ENCODE measurements around the gene GAGE12G. TPM values are rescaled to one million over a fixed set of nuclear protein-coding genes. Genes with fewer than 3 reads are reported as not detected.
"Not testable (repeated sequence)": the region's sequence is repeated elsewhere in the genome, so short reads cannot be mapped to it uniquely, and the experiment has no call there.

The GAGE12G gene
- not detected in 2 replicates for polyA plus RNA-seq (2014; cell fraction: cytosol; rRNA removed)
- polyA plus RNA-seq (2014; cell fraction: nucleus; rRNA removed) = not detected in 2 replicates

GRCh38 chrX:49570100-49570499, at the start of gene GAGE12G:
TSS of gene GAGE12G (plus strand) at chrX:49570400. CDS start at chrX:49571555, 1,155 bp downstream.
- DNase-seq (ENCODE audit: low spot score) = not testable (repeated sequence)

DNA sequence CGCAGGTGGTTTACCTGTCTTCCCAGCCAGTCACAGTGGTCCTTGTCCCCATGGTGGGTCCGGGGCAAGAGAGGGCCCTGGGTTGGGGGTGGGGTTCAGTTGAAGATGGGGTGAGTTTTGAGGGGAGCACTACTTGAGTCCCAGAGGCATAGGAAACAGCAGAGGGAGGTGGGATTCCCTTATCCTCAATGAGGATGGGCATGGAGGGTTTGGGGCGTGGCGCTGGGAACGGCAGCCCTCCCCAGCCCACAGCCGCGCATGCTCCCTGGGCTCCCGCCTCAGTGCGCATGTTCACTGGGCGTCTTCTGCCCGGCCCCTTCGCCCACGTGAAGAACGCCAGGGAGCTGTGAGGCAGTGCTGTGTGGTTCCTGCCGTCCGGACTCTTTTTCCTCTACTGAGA, 38.3 kb upstream of the GAGE12G start, which contains the start of gene GAGE12C:
TSS of gene GAGE12C (plus strand) at position 301 of the 400 bp plus-strand sequence. CDS start 1,155 bp downstream, outside the sequence.
- DNase-seq (ENCODE audit: low spot score) = not testable (repeated sequence)

GRCh38 chrX:49541433-49541832, 28.8 kb upstream of the GAGE12G start, which contains the start of gene GAGE12D:
TSS of gene GAGE12D (plus strand) at chrX:49541733. CDS start at chrX:49542888, 1,155 bp downstream.
- not testable (repeated sequence) for DNase-seq (ENCODE audit: low spot score)

DNA sequence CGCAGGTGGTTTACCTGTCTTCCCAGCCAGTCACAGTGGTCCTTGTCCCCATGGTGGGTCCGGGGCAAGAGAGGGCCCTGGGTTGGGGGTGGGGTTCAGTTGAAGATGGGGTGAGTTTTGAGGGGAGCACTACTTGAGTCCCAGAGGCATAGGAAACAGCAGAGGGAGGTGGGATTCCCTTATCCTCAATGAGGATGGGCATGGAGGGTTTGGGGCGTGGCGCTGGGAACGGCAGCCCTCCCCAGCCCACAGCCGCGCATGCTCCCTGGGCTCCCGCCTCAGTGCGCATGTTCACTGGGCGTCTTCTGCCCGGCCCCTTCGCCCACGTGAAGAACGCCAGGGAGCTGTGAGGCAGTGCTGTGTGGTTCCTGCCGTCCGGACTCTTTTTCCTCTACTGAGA, 19.2 kb upstream of the GAGE12G start, which contains the start of gene GAGE12E:
TSS of gene GAGE12E (plus strand) at position 301 of the 400 bp plus-strand sequence. CDS start 1,155 bp downstream, outside the sequence.
- not testable (repeated sequence) for DNase-seq (ENCODE audit: low spot score)

DNA sequence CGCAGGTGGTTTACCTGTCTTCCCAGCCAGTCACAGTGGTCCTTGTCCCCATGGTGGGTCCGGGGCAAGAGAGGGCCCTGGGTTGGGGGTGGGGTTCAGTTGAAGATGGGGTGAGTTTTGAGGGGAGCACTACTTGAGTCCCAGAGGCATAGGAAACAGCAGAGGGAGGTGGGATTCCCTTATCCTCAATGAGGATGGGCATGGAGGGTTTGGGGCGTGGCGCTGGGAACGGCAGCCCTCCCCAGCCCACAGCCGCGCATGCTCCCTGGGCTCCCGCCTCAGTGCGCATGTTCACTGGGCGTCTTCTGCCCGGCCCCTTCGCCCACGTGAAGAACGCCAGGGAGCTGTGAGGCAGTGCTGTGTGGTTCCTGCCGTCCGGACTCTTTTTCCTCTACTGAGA, 9.7 kb upstream of the GAGE12G start, which contains the start of gene GAGE12F:
TSS of gene GAGE12F (plus strand) at position 301 of the 400 bp plus-strand sequence. CDS start 1,155 bp downstream, outside the sequence.
- not testable (repeated sequence) for DNase-seq (ENCODE audit: low spot score)

DNA sequence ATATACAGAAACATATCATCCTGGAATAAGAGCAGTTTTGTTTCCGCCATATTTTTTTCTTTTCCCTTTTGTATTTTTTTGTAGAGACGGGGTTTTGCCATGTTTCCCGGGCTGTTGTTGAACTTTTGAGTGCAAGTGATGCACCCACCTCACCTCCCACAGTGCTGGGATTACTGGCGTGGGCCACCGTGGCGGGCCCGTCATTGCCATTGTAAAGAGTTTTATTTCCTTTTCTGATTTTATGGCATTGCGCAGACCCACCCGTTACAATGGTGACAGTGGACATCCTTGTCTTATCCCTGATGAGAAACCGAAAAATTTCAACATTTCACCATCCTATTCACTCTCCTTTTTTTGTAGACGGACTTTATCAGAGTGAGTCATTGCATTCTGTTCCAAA, 1.5 kb upstream of the GAGE12G start:
- not testable (repeated sequence) for DNase-seq (ENCODE audit: low spot score)

DNA sequence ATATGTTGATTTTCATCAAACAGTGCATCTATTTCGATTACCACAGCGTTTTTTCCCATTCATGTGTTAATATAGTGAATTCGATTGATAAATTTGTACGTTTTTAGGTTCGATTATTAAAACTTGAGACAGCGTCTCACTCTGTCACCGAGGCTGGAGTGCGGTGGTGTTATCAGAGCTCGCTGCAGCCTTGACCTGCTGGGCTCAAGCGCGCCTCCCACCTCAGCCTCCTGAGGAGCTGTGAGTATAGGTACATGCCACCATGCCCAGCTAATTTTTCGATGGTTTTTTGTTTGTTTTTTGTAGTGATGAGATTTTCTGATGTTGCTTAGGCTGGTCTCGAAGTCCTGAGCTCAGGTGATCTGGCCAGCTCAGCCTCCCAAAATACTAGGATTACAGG, 1.0 kb upstream of the GAGE12G start:
- not testable (repeated sequence) for DNase-seq (ENCODE audit: low spot score)

DNA sequence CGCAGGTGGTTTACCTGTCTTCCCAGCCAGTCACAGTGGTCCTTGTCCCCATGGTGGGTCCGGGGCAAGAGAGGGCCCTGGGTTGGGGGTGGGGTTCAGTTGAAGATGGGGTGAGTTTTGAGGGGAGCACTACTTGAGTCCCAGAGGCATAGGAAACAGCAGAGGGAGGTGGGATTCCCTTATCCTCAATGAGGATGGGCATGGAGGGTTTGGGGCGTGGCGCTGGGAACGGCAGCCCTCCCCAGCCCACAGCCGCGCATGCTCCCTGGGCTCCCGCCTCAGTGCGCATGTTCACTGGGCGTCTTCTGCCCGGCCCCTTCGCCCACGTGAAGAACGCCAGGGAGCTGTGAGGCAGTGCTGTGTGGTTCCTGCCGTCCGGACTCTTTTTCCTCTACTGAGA, 9.4 kb downstream of the GAGE12G start, which contains the start of gene GAGE12H:
TSS of gene GAGE12H (plus strand) at position 301 of the 400 bp plus-strand sequence. CDS start 1,155 bp downstream, outside the sequence.
- not testable (repeated sequence) for DNase-seq (ENCODE audit: low spot score)

- DNase-seq (ENCODE audit: low spot score) = not testable (repeated sequence)
Measured at GRCh38 chrX:49589196-49589595, 19.0 kb downstream of the GAGE12G start, which contains the start of gene GAGE2A. TSS of gene GAGE2A (plus strand) at chrX:49589496. CDS start at chrX:49590651, 1,155 bp downstream.

DNA sequence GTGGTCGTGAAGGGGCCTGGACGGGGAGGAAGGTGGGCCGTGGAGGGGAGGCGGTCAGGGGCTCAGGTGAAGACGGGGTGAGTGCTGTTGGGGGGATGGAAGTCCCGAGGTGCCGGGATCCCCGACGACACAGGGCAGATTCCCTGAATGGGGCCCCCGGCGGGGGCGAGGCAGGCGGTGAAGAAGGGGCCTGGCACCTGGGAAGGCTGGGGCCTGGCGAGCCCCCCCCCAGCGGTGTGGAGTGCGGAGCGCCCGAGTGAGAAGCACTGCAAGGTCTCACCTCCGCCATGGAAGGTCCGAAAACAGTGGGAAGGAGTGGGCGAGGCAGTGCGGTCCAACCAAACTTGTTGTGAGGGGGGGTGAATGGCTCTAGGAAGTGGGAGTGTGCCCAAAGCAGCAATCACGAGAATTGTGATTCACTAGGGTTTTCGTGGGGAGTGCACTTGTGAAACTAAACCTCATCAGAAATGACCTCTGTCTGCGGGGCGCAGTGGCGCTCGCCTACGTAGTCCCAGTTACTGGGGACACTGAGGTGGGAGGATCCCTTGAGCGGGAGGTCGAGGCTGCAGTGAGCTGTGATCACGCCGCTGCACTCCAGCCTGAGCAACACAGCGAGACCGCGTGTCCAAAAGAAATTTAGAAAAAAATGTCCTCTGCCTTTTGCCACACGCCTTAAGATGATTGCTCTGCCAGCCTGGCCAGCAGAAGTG, 19.7 kb downstream of the GAGE12G start:
- not testable (repeated sequence) for DNase-seq (ENCODE audit: low spot score)

GRCh38 chrX:49590488-49590887, 20.3 kb downstream of the GAGE12G start:
- not testable (repeated sequence) for DNase-seq (ENCODE audit: low spot score)

GRCh38 chrX:49598720-49599119, 28.5 kb downstream of the GAGE12G start, which contains the start of gene GAGE1:
TSS of gene GAGE1 (plus strand) at chrX:49599020. CDS start at chrX:49600175, 1,155 bp downstream.
- not testable (repeated sequence) for DNase-seq (ENCODE audit: low spot score)

DNA sequence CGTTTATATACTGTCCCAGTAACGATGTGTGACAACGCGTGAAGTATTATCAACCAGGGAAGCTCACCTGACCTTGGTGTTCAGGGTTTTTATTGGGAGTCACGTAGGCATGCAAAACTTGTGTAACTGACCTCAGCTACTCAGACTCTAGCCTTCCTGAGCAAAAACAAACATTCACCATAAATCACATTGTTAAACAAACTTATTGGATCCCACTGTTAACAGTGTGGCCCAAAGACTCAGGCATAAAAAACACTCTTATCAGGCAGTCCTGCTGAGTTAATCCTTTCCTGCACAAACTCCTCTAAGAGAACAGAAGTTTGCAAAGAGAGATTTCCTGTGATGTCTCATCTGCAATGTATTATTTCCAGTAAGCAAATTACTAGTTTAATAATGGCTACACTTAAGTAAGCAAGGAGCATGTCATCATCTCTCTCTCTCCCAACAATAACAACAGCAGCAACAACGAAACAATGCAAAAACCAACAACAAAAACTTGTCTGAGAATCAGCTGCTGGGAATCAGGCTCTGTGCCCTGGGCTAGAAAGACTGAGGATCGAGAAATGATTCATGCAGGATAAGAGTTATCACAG, 40.6 kb downstream of the GAGE12G start:
- no peak for DNase-seq (ENCODE audit: low spot score)

DNA sequence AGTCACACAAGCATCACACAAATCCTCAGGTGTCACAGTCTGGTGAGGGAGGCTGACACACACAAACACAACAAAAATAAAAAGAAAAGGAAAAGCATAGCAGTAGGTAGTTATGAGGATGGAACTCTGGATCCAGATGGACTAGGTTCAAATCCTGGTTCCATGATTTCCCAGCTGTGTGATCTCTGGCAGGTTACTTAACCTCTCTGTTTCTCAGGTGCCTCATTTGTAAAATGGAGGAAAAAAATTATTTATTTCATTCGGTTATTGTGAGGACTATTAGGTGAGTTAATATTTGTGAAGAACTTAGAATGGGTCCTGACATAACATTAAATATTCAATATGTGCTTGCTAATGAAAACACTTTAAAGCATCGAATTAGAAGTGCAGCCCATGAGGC, 48.4 kb downstream of the GAGE12G start:
- DNase-seq (ENCODE audit: low spot score) = no peak

Small RNA genes within 50 kb of the gene (small RNA-seq; reads per million reads assigned to genes)
- 0 reads per million in 2 experiments for gene GAGE12B
